Muscle of arm (tissue), 14 donors: ENCODE results near the gene PATE3. TPM values are rescaled to one million over a fixed set of nuclear protein-coding genes. Genes with fewer than 3 reads are reported as not detected.

Experiments used
- DNase-seq: peaks from one replicate; pipeline ENCODE4 v3.0.0-alpha.2; 2013
- long read RNA-seq, 11 donors: transcript quantifications; one replicate each; lab custom pipeline, GENCODE V29; 2026
- polyA plus RNA-seq, 12 donors: library from polyadenylated mRNA; unstranded; fragments of 120-200 nt; gene quantifications; one replicate each; pipeline ENCODE4 v1.2.1, GENCODE V29; 2013; ENCODE audit not compliant: insufficient read length in 12 of 12

PATE3 gene
- not detected for polyA plus RNA-seq
- long read RNA-seq, donor 1: 0 reads
- long read RNA-seq, donor 2: 0 reads
- long read RNA-seq, donor 3: 0 reads
- long read RNA-seq, donor 4: 0 reads
- long read RNA-seq, donor 5: 0 reads
- long read RNA-seq, donor 6: 0 reads
- long read RNA-seq, donor 7: 0 reads
- long read RNA-seq, donor 8: 0 reads
- long read RNA-seq, donor 9: 0 reads
- long read RNA-seq, donor 10: 0 reads
- long read RNA-seq, donor 11: 0 reads

- DNase-seq: no peak
Observed at GRCh38 chr11:125787827-125788226, at the start of gene PATE3. Gene PATE3 (plus strand): TSS chr11:125788127. CDS start chr11:125788152, 25 bp downstream.

GRCh38 chr11:125740617-125741016, 47.3 kb upstream of the PATE3 start:
- no peak for DNase-seq

GRCh38 chr11:125743681-125744080, 44.2 kb upstream of the PATE3 start:
- no peak for DNase-seq

GRCh38 chr11:125745979-125746378, 41.9 kb upstream of the PATE3 start, which contains the start of gene PATE1:
Gene PATE1 (plus strand): TSS chr11:125746279. CDS start chr11:125746305, 26 bp downstream.
- DNase-seq: no peak

GRCh38 chr11:125750629-125751028, 37.3 kb upstream of the PATE3 start:
- no peak for DNase-seq

GRCh38 chr11:125756050-125756449, 31.9 kb upstream of the PATE3 start:
- no peak for DNase-seq

- DNase-seq: no peak
Observed at GRCh38 chr11:125762445-125762844, 25.5 kb upstream of the PATE3 start.

GRCh38 chr11:125763483-125763882, 24.4 kb upstream of the PATE3 start:
- DNase-seq: no peak

GRCh38 chr11:125766251-125766650, 21.7 kb upstream of the PATE3 start:
- DNase-seq: no peak

- DNase-seq: no peak
Observed at GRCh38 chr11:125768336-125769046, 19.4 kb upstream of the PATE3 start.

GRCh38 chr11:125770583-125770982, 17.3 kb upstream of the PATE3 start:
- DNase-seq: no peak

- DNase-seq: no peak
Observed at GRCh38 chr11:125772834-125773505, 15.0 kb upstream of the PATE3 start.

GRCh38 chr11:125773516-125773915, 14.4 kb upstream of the PATE3 start:
- DNase-seq: no peak

- DNase-seq: no peak
Observed at GRCh38 chr11:125777309-125777708, 10.6 kb upstream of the PATE3 start.

- no peak for DNase-seq
Observed at GRCh38 chr11:125778728-125779127, 9.2 kb upstream of the PATE3 start, which contains the start of gene PATE2. Gene PATE2 (minus strand): TSS chr11:125778828. CDS start chr11:125778773, 55 bp downstream.

GRCh38 chr11:125784678-125785077, 3.2 kb upstream of the PATE3 start:
- DNase-seq: no peak

GRCh38 chr11:125790825-125791224, 2.9 kb downstream of the PATE3 start:
- DNase-seq: no peak

GRCh38 chr11:125797641-125798040, 9.7 kb downstream of the PATE3 start:
- DNase-seq: no peak

- no peak for DNase-seq
Observed at GRCh38 chr11:125799808-125800207, 11.9 kb downstream of the PATE3 start.

- no peak for DNase-seq
Observed at GRCh38 chr11:125802387-125802786, 14.5 kb downstream of the PATE3 start.

GRCh38 chr11:125807909-125808308, 20.0 kb downstream of the PATE3 start:
- DNase-seq: no peak

GRCh38 chr11:125833016-125833415, 45.1 kb downstream of the PATE3 start, which contains the start of gene PATE4:
Gene PATE4 (plus strand): TSS chr11:125833316. CDS start chr11:125833360, 44 bp downstream.
- DNase-seq: no peak

GRCh38 chr11:125835748-125836147, 47.8 kb downstream of the PATE3 start:
- no peak for DNase-seq
